GM13977 (cell line): Measurements from ENCODE around the gene KARS1.
A peak's percentile ranks its signal among the peaks of the same experiment; 100 is the strongest.

Experiments used
- DNase-seq: peaks from one replicate; pipeline ENCODE4 v3.0.0; 2012; ENCODE audit warnings: low spot score
- CTCF ChIP-seq: IDR thresholded peaks from 2 replicates; pipeline ENCODE4 v1.5.1; 2012; ENCODE audit warnings: mild to moderate bottlenecking, control low read depth; ENCODE audit not compliant: insufficient read depth; ENCODE audit errors: extremely low read depth, missing control alignments
- in situ Hi-C: fragments of 300-500 bp; cut with MboI; formaldehyde crosslinking; loops from one replicate; pipeline ENCODE4 v1.12.0; 2022; ENCODE audit warnings: low sequenced_read_pairs, low pct_unique_long_range_greater_than_20kb, mixed read lengths, inconsistent platforms; ENCODE audit not compliant: unreplicated experiment

Gene KARS1

GRCh38 chr16:75629132-75629531, 18.3 kb downstream of the KARS1 start:
- TF ChIP-seq CTCF, result no peak
- in situ Hi-C loops, result no loop called here
- no peak for DNase-seq

- DNase-seq, result no peak
- in situ Hi-C loops, result no loop called here
- TF ChIP-seq CTCF, result no peak
Measured at GRCh38 chr16:75628351-75628750, 19.1 kb downstream of the KARS1 start.

- in situ Hi-C loops, result no loop called here
- TF ChIP-seq CTCF, result no peak
- DNase-seq, result no peak
Measured at GRCh38 chr16:75627851-75628250, 19.6 kb downstream of the KARS1 start.

GRCh38 chr16:75626806-75627205, 20.7 kb downstream of the KARS1 start:
- TF ChIP-seq CTCF, result no peak
- in situ Hi-C loops, result no loop called here
- DNase-seq, result no peak

GRCh38 chr16:75624921-75625334, 22.5 kb downstream of the KARS1 start:
- no peak for TF ChIP-seq CTCF
- in situ Hi-C loops, result no loop called here
- no peak for DNase-seq

GRCh38 chr16:75622761-75623605, 24.5 kb downstream of the KARS1 start, which contains the start of gene ADAT1:
ADAT1 (minus strand) TSS chr16:75623281; CDS start chr16:75620799, 2,482 bp downstream.
- peak; percentile 91 for DNase-seq
- no peak for TF ChIP-seq CTCF
- in situ Hi-C loops, result no loop called here

GRCh38 chr16:75621170-75621477, 26.3 kb downstream of the KARS1 start:
- in situ Hi-C loops, result no loop called here
- peak; percentile 60 for TF ChIP-seq CTCF
- DNase-seq, result peak; percentile 36
